Gastrocnemius medialis (tissue), 4 donors: ENCODE measurements around the gene IFT122. TPM values are rescaled to one million over a fixed set of nuclear protein-coding genes. Genes with fewer than 3 reads are reported as not detected.

ENCODE experiments used
- ATAC-seq, 2 donors: fragments of 150-250 bp; one replicate each; pipeline ENCODE4 v1.9.1; 2016
- DNase-seq, 2 donors: peaks; one replicate each; pipeline ENCODE4 v3.0.0-alpha.2; 2019
- H3K27ac ChIP-seq, 4 donors: fragments of 200-600 bp; sonication (generic); 1 replicate in 1 of 4; 2 replicates in 3 of 4; pipeline ENCODE4 v1.5.1; 2016 to 2018; ENCODE audit warnings: mild to moderate bottlenecking in 2 of 4, moderate library complexity in 1 of 4
- H3K27me3 ChIP-seq, 3 donors: fragments of 200-600 bp; sonication (generic) in 2 of 3; 1 replicate in 1 of 3; 2 replicates in 2 of 3; pipeline versions ENCODE4 v1.5.1 to v1.6.0; 2016 to 2019; ENCODE audit warnings: mild to moderate bottlenecking in 1 of 3, moderate library complexity in 1 of 3
- H3K36me3 ChIP-seq, 2 donors: fragments of 200-600 bp; sonication (generic) in 1 of 2; one replicate each; pipeline ENCODE4 v1.5.1; 2017 to 2018
- H3K4me1 ChIP-seq, 2 donors: fragments of 200-600 bp; sonication (generic) in 1 of 2; one replicate each; pipeline ENCODE4 v1.5.1; 2016 to 2017; ENCODE audit warnings: mild to moderate bottlenecking in 2 of 2
- H3K4me3 ChIP-seq, 4 donors: fragments of 200-600 bp; sonication (generic) in 3 of 4; 1 replicate in 1 of 4; 2 replicates in 3 of 4; pipeline ENCODE4 v1.5.1; 2016 to 2019; ENCODE audit warnings: mild to moderate bottlenecking in 2 of 4
- H3K9me3 ChIP-seq, 3 donors: fragments of 200-600 bp; sonication (generic) in 2 of 3; 1 replicate in 1 of 3; 2 replicates in 2 of 3; pipeline ENCODE4 v1.5.1; 2016 to 2019
- POLR2A ChIP-seq, 2 donors: fragments of 450-650 bp; IDR thresholded peaks; one replicate each; pipeline ENCODE4 v1.6.1; 2017; ENCODE audit warnings: antibody characterized with exemption in 2 of 2, mild to moderate bottlenecking in 2 of 2, moderate library complexity in 2 of 2
- in situ Hi-C, 4 donors: fragments of 200-750 bp; cut with MboI; loops; one replicate each; pipeline versions ENCODE4 v1.15.0 to v1.8.0; 2017; ENCODE audit warnings: low sequenced_read_pairs in 4 of 4
- intact Hi-C: fragments of 100-400 bp; cut with DNase I; formaldehyde crosslinking; loops from one replicate; pipeline ENCODE4 v1.15.1; 2023; ENCODE audit warnings: low total_unique reads
- total RNA-seq, 4 donors: library from RNA; depleted of rRNA; stranded (reverse); fragments of >200 nt; gene quantifications; one replicate each; pipeline versions ENCODE4 v1.1.0 to v1.2.3, GENCODE V29; 2016
- TF ChIP-seq, protein P1 (sequence below), 5 experiments: fragments of 450-650 bp in 3 of 5; fragments of 200-600 bp in 2 of 5; sonication (generic) in 2 of 5; IDR thresholded peaks in 4 of 5; conservative IDR thresholded peaks in 1 of 5; 1 replicate in 4 of 5; 2 replicates in 1 of 5; pipeline ENCODE4 v1.5.1; 2016 to 2019; ENCODE audit warnings: antibody characterized with exemption in 5 of 5, mild to moderate bottlenecking in 3 of 5, moderate library complexity in 3 of 5

Gene IFT122
- total RNA-seq, 4 donors from 2014 or later: 4.6 to 16.4 (median 5.9) TPM

- H3K9me3 ChIP-seq: no peaks in the 10 kb centered on the region
- peak in 1 of 2 donors; percentile 64 for DNase-seq
- peak overlapping the region; percentile 66 to 76 (median 72) for H3K27ac ChIP-seq
- no peaks in the 10 kb centered on the region for H3K36me3 ChIP-seq
- intact Hi-C loops (no loop called here), in situ Hi-C loops (no loop called here)
- ATAC-seq: peak; percentile 55 to 57
- no peak for TF ChIP-seq POLR2A (IDR thresholded peaks at IDR 0.05)
- TF ChIP-seq, protein P1, sequence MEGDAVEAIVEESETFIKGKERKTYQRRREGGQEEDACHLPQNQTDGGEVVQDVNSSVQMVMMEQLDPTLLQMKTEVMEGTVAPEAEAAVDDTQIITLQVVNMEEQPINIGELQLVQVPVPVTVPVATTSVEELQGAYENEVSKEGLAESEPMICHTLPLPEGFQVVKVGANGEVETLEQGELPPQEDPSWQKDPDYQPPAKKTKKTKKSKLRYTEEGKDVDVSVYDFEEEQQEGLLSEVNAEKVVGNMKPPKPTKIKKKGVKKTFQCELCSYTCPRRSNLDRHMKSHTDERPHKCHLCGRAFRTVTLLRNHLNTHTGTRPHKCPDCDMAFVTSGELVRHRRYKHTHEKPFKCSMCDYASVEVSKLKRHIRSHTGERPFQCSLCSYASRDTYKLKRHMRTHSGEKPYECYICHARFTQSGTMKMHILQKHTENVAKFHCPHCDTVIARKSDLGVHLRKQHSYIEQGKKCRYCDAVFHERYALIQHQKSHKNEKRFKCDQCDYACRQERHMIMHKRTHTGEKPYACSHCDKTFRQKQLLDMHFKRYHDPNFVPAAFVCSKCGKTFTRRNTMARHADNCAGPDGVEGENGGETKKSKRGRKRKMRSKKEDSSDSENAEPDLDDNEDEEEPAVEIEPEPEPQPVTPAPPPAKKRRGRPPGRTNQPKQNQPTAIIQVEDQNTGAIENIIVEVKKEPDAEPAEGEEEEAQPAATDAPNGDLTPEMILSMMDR (IDR thresholded peaks at IDR 0.05 in 4 of 5, conservative IDR thresholded peaks at IDR 0.05 in 1 of 5): no peak
- peaks cover 32 to 38% of the 10 kb centered on the region in 2 donors for H3K4me1 ChIP-seq
- no peaks in the 10 kb centered on the region for H3K27me3 ChIP-seq
- no peak overlapping the region for H3K4me3 ChIP-seq
These were observed 121.0 kb downstream of the IFT122 start for GRCh38 chr3:129560911-129561594.

- Histone ChIP-seq H3K4me1 (peaks cover 32 to 37% of the 10 kb centered on the region in 2 donors), H3K36me3 (no peaks in the 10 kb centered on the region), H3K4me3 (no peak overlapping the region), H3K9me3 (no peaks in the 10 kb centered on the region), H3K27me3 (no peaks in the 10 kb centered on the region), H3K27ac (peak overlapping the region; percentile 66 to 76 (median 72))
- TF ChIP-seq, protein P1 (IDR thresholded peaks at IDR 0.05 in 4 of 5, conservative IDR thresholded peaks at IDR 0.05 in 1 of 5): no peak
- TF ChIP-seq POLR2A (IDR thresholded peaks at IDR 0.05): no peak
- DNase-seq: no peak
- intact Hi-C loops: no loop called here
- no peak for ATAC-seq
- in situ Hi-C loops: no loop called here
These were observed 121.7 kb downstream of the IFT122 start for GRCh38 chr3:129561619-129562248.

GRCh38 chr3:129562803-129563202 is 122.8 kb downstream of the IFT122 start:
- no peaks in the 10 kb centered on the region for H3K36me3 ChIP-seq

GRCh38 chr3:129563332-129563731 is 123.3 kb downstream of the IFT122 start:
- in situ Hi-C loops: no loop called here
- Histone ChIP-seq H3K27ac (peak overlapping the region in 2 of 4 donors; percentile 43 to 52), H3K27me3 (no peaks in the 10 kb centered on the region), H3K4me1 (peaks cover 17 to 26% of the 10 kb centered on the region in 2 donors), H3K9me3 (no peaks in the 10 kb centered on the region), H3K36me3 (no peaks in the 10 kb centered on the region), H3K4me3 (no peak overlapping the region)
- no peak for TF ChIP-seq POLR2A (IDR thresholded peaks at IDR 0.05)
- TF ChIP-seq, protein P1 (IDR thresholded peaks at IDR 0.05 in 4 of 5, conservative IDR thresholded peaks at IDR 0.05 in 1 of 5): no peak
- intact Hi-C loops: no loop called here
- no peak for ATAC-seq
- DNase-seq: no peak

More at GRCh38 chr3:129562803-129563202, 122.8 kb downstream of the IFT122 start:
- Histone ChIP-seq H3K27ac (no peak overlapping the region), H3K4me3 (no peak overlapping the region), H3K4me1 (peaks cover 23 to 31% of the 10 kb centered on the region in 2 donors), H3K9me3 (no peaks in the 10 kb centered on the region), H3K27me3 (no peaks in the 10 kb centered on the region)
- TF ChIP-seq POLR2A (IDR thresholded peaks at IDR 0.05): no peak
- TF ChIP-seq, protein P1 (IDR thresholded peaks at IDR 0.05 in 4 of 5, conservative IDR thresholded peaks at IDR 0.05 in 1 of 5): no peak
- DNase-seq (no peak), ATAC-seq (no peak)
- intact Hi-C loops (no loop called here), in situ Hi-C loops (no loop called here)
